Mesendoderm (in vitro differentiated cells): ENCODE data around the gene PKHD1.
A peak's percentile ranks its signal among the peaks of the same experiment; 100 is the strongest.

Experiments used
- DNase-seq: peaks from one replicate; pipeline ENCODE4 v3.0.0; 2013
- H2AK5ac ChIP-seq: 2 replicates; pipeline ENCODE4 v1.6.1; 2013; ENCODE audit warnings: low read length, inconsistent platforms
- H2BK120ac ChIP-seq: 2 replicates; pipeline ENCODE4 v1.6.1; 2013; ENCODE audit warnings: low read depth, mild to moderate bottlenecking, low read length, moderate library complexity, mixed read lengths
- H2BK15ac ChIP-seq: replicated peaks from 2 replicates; pipeline ENCODE4 v1.6.1; 2013; ENCODE audit warnings: low read depth, mild to moderate bottlenecking, moderate library complexity
- H2BK5ac ChIP-seq: 2 replicates; pipeline ENCODE4 v1.6.1; 2013; ENCODE audit warnings: low read length, inconsistent platforms
- H3K18ac ChIP-seq: 2 replicates; pipeline ENCODE4 v1.6.1; 2013; ENCODE audit warnings: mild to moderate bottlenecking, low read length, mixed read lengths
- H3K23ac ChIP-seq: one replicate; pipeline ENCODE4 v1.6.1; 2013; ENCODE audit warnings: low read length
- H3K27ac ChIP-seq: 2 replicates; pipeline ENCODE4 v1.5.1; 2013; ENCODE audit warnings: low read depth, mild to moderate bottlenecking, inconsistent platforms, low read length, moderate library complexity
- H3K27me3 ChIP-seq: 2 replicates; pipeline ENCODE4 v1.6.1; 2013; ENCODE audit warnings: low read length, control low read depth, mild to moderate bottlenecking, inconsistent platforms; ENCODE audit not compliant: insufficient read depth, poor library complexity
- H3K36me3 ChIP-seq: 2 replicates; pipeline ENCODE4 v1.6.1; 2013; ENCODE audit warnings: low read length, inconsistent platforms; ENCODE audit not compliant: control insufficient read depth, insufficient read depth
- H3K4ac ChIP-seq: one replicate; pipeline ENCODE4 v1.6.1; 2013; ENCODE audit warnings: low read depth, mild to moderate bottlenecking, low read length, moderate library complexity
- H3K4me1 ChIP-seq: 2 replicates; pipeline ENCODE4 v1.6.1; 2013; ENCODE audit warnings: low read depth, low read length, inconsistent platforms; ENCODE audit not compliant: control insufficient read depth
- H3K4me2 ChIP-seq: 2 replicates; pipeline ENCODE4 v1.6.1; 2013; ENCODE audit warnings: low read length
- H3K4me3 ChIP-seq: 2 replicates; pipeline ENCODE4 v1.5.1; 2013; ENCODE audit warnings: mild to moderate bottlenecking, low read length
- H3K56ac ChIP-seq: one replicate; pipeline ENCODE4 v1.6.1; 2013; ENCODE audit warnings: low read length
- H3K79me1 ChIP-seq: 2 replicates; pipeline ENCODE4 v1.6.1; 2013; ENCODE audit warnings: low read length, inconsistent platforms
- H3K79me2 ChIP-seq: 2 replicates; pipeline ENCODE4 v1.6.1; 2013; ENCODE audit warnings: mild to moderate bottlenecking, low read length; ENCODE audit not compliant: control insufficient read depth, insufficient read depth
- H3K9ac ChIP-seq: 2 replicates; pipeline ENCODE4 v1.6.1; 2013; ENCODE audit warnings: low read length, inconsistent platforms
- H4K5ac ChIP-seq: one replicate; pipeline ENCODE4 v1.6.1; 2013; ENCODE audit warnings: low read length
- H4K8ac ChIP-seq: one replicate; pipeline ENCODE4 v1.6.1; 2013; ENCODE audit warnings: low read depth, mild to moderate bottlenecking, control low read depth, low read length, moderate library complexity
- WGBS: extraction: QIAGEN DNeasy Blood & Tissue Kit; methylation state at CpG from one replicate; pipeline ENCODE4 v1.1.7; 2013; ENCODE audit warnings: low lambda C conversion rate, missing lambda C conversion rate; ENCODE audit not compliant: insufficient coverage; ENCODE audit errors: extremely low coverage; 5-methylcytosine and 5-hydroxymethylcytosine counted together

Gene PKHD1

GRCh38 chr6:51887859-51888258 lies 199.6 kb downstream of the PKHD1 start:
- no peaks in the 10 kb centered on the region for H3K4me1 ChIP-seq
- H3K56ac ChIP-seq: no peak overlapping the region
- H3K79me2 ChIP-seq: no peaks in the 10 kb centered on the region
- no peak overlapping the region for H4K5ac ChIP-seq
- H3K36me3 ChIP-seq: no peaks in the 10 kb centered on the region
- H2BK5ac ChIP-seq: no peak overlapping the region
- H2BK15ac ChIP-seq: no peak overlapping the region
- H3K4me3 ChIP-seq: no peak overlapping the region
- no peak overlapping the region for H3K27ac ChIP-seq
- no peak overlapping the region for H3K9ac ChIP-seq
- H2BK120ac ChIP-seq: no peak overlapping the region
- no peak overlapping the region for H3K18ac ChIP-seq
- H3K79me1 ChIP-seq: no peaks in the 10 kb centered on the region
- H3K4me2 ChIP-seq: no peak overlapping the region
- no peaks in the 10 kb centered on the region for H3K27me3 ChIP-seq
- no CpG with 5 or more reads among the region's 2 CpGs for WGBS
- no peak overlapping the region for H3K4ac ChIP-seq
- DNase-seq: no peak
- no peak overlapping the region for H2AK5ac ChIP-seq
- H4K8ac ChIP-seq: no peak overlapping the region
- no peak overlapping the region for H3K23ac ChIP-seq

GRCh38 chr6:51885957-51886356 lies 201.5 kb downstream of the PKHD1 start:
- Histone ChIP-seq H3K27me3 (no peaks in the 10 kb centered on the region), H2BK15ac (no peak overlapping the region), H3K4me3 (no peak overlapping the region), H2BK5ac (no peak overlapping the region), H3K79me1 (no peaks in the 10 kb centered on the region), H3K27ac (no peak overlapping the region), H2AK5ac (no peak overlapping the region), H3K23ac (no peak overlapping the region), H3K4me2 (no peak overlapping the region), H4K5ac (no peak overlapping the region), H3K4ac (no peak overlapping the region), H4K8ac (no peak overlapping the region), H3K4me1 (no peaks in the 10 kb centered on the region), H3K79me2 (no peaks in the 10 kb centered on the region), H3K18ac (no peak overlapping the region), H3K9ac (no peak overlapping the region), H3K36me3 (no peaks in the 10 kb centered on the region), H3K56ac (no peak overlapping the region), H2BK120ac (no peak overlapping the region)
- no CpG with 5 or more reads among the region's 2 CpGs for WGBS
- no peak for DNase-seq

GRCh38 chr6:51868591-51869355 lies 218.6 kb downstream of the PKHD1 start:
- no peak overlapping the region for H3K56ac ChIP-seq
- H3K27ac ChIP-seq: no peak overlapping the region
- no peak overlapping the region for H2BK5ac ChIP-seq
- no peaks in the 10 kb centered on the region for H3K79me1 ChIP-seq
- no peaks in the 10 kb centered on the region for H3K36me3 ChIP-seq
- H3K4me3 ChIP-seq: no peak overlapping the region
- H2AK5ac ChIP-seq: no peak overlapping the region
- H3K79me2 ChIP-seq: no peaks in the 10 kb centered on the region
- no peak overlapping the region for H3K23ac ChIP-seq
- peaks cover 4% of the 10 kb centered on the region for H3K4me1 ChIP-seq
- no peak overlapping the region for H3K9ac ChIP-seq
- no peak overlapping the region for H3K18ac ChIP-seq
- DNase-seq: no peak
- no peak overlapping the region for H2BK120ac ChIP-seq
- no peak overlapping the region for H3K4me2 ChIP-seq
- H4K8ac ChIP-seq: no peak overlapping the region
- no peaks in the 10 kb centered on the region for H3K27me3 ChIP-seq
- H3K4ac ChIP-seq: no peak overlapping the region
- H4K5ac ChIP-seq: no peak overlapping the region
- no peak overlapping the region for H2BK15ac ChIP-seq

- H3K79me2 ChIP-seq: no peaks in the 10 kb centered on the region
- H3K79me1 ChIP-seq: no peaks in the 10 kb centered on the region
- H3K4me3 ChIP-seq: no peak overlapping the region
- H3K18ac ChIP-seq: no peak overlapping the region
- no peaks in the 10 kb centered on the region for H3K36me3 ChIP-seq
- no peak for DNase-seq
- no peak overlapping the region for H3K56ac ChIP-seq
- no peak overlapping the region for H3K4ac ChIP-seq
- peaks cover 4% of the 10 kb centered on the region for H3K4me1 ChIP-seq
- WGBS: no CpG with 5 or more reads among the region's 2 CpGs
- H2BK120ac ChIP-seq: no peak overlapping the region
- no peak overlapping the region for H2AK5ac ChIP-seq
- H3K27ac ChIP-seq: no peak overlapping the region
- no peak overlapping the region for H2BK15ac ChIP-seq
- H3K27me3 ChIP-seq: no peaks in the 10 kb centered on the region
- H3K23ac ChIP-seq: no peak overlapping the region
- no peak overlapping the region for H3K9ac ChIP-seq
- H4K5ac ChIP-seq: no peak overlapping the region
- H2BK5ac ChIP-seq: no peak overlapping the region
- H3K4me2 ChIP-seq: no peak overlapping the region
- H4K8ac ChIP-seq: no peak overlapping the region
Observed at GRCh38 chr6:51866867-51867266, 220.5 kb downstream of the PKHD1 start.

- no peak overlapping the region for H3K4ac ChIP-seq
- no peak overlapping the region for H2BK120ac ChIP-seq
- peaks cover 4% of the 10 kb centered on the region for H3K4me1 ChIP-seq
- H2BK5ac ChIP-seq: no peak overlapping the region
- no peaks in the 10 kb centered on the region for H3K27me3 ChIP-seq
- H3K79me2 ChIP-seq: no peaks in the 10 kb centered on the region
- peak overlapping the region; percentile 80 for H3K18ac ChIP-seq
- no peaks in the 10 kb centered on the region for H3K79me1 ChIP-seq
- WGBS: no CpG with 5 or more reads among the region's 1 CpG
- H3K36me3 ChIP-seq: no peaks in the 10 kb centered on the region
- no peak overlapping the region for H3K27ac ChIP-seq
- no peak overlapping the region for H3K9ac ChIP-seq
- DNase-seq: no peak
- H3K4me3 ChIP-seq: no peak overlapping the region
- no peak overlapping the region for H2BK15ac ChIP-seq
- H3K23ac ChIP-seq: no peak overlapping the region
- H4K8ac ChIP-seq: no peak overlapping the region
- H2AK5ac ChIP-seq: no peak overlapping the region
- H4K5ac ChIP-seq: no peak overlapping the region
- no peak overlapping the region for H3K4me2 ChIP-seq
- no peak overlapping the region for H3K56ac ChIP-seq
Observed at GRCh38 chr6:51865996-51866395, 221.4 kb downstream of the PKHD1 start.

- WGBS: no CpG with 5 or more reads among the region's 2 CpGs
Observed at GRCh38 chr6:51865176-51865575, 222.2 kb downstream of the PKHD1 start.

More at GRCh38 chr6:51865176-51865575, 222.2 kb downstream of the PKHD1 start:
- Histone ChIP-seq H3K4me1 (peaks cover 4% of the 10 kb centered on the region), H3K18ac (no peak overlapping the region), H3K36me3 (no peaks in the 10 kb centered on the region), H2BK15ac (no peak overlapping the region), H3K79me1 (no peaks in the 10 kb centered on the region), H3K4me3 (no peak overlapping the region), H3K27ac (no peak overlapping the region), H4K5ac (no peak overlapping the region), H3K79me2 (no peaks in the 10 kb centered on the region), H3K4ac (no peak overlapping the region), H2BK120ac (no peak overlapping the region), H2BK5ac (no peak overlapping the region), H3K27me3 (no peaks in the 10 kb centered on the region), H3K4me2 (no peak overlapping the region), H3K23ac (no peak overlapping the region), H4K8ac (no peak overlapping the region), H3K56ac (no peak overlapping the region), H2AK5ac (no peak overlapping the region), H3K9ac (no peak overlapping the region)
- no peak for DNase-seq
